HepG2 (cell line): ENCODE measurements around the gene CYB5A. TPM values are rescaled to one million over a fixed set of nuclear protein-coding genes. Genes with fewer than 3 reads are reported as not detected.

Experiments
- ATAC-seq: fragments of 200-7000 bp; cut with Tn5 transposase; 3 replicates; pipeline ENCODE4 v1.9.1; 2020; ENCODE audit warnings: mild to moderate bottlenecking, moderate library complexity
- BruUV-seq: library from RNA; stranded (reverse); fragments of 400-500 nt; replicated peaks from 2 replicates; lab custom pipeline; 2021; lab: Mats Ljungman, UMichigan
- CTCF ChIA-PET: fragments of 300-600 bp; formaldehyde crosslinking; extraction: SDS; loops from one replicate; lab custom pipeline; 2021; ENCODE audit warnings: low total read pairs, inconsistent platforms, low intra/inter-chr PET ratio; lab: Yijun Ruan, JAX
- POLR2A ChIA-PET: fragments of 350-600 bp; sonication (Branson Sonifier 250); formaldehyde crosslinking; loops from one replicate; lab custom pipeline; 2020; ENCODE audit warnings: antibody characterized with exemption, inconsistent platforms; lab: Yijun Ruan, JAX
- DNase-seq: peaks from one replicate; pipeline ENCODE4 v3.0.0-alpha.2; 2015; ENCODE audit warnings: low spot score
- FAIRE-seq: peaks from 3 replicates; lab custom pipeline; 2011; peaks lifted over from hg19 to GRCh38; lab: Jason Lieb, UNC
- H2AFZ ChIP-seq: one replicate; pipeline ENCODE4 v1.6.1; 2011; ENCODE audit warnings: low read length, inconsistent platforms
- H3K27ac ChIP-seq: fragments of 300-600 bp; 3 replicates; pipeline ENCODE4 v1.8.0; 2011; ENCODE audit warnings: mixed run types, mild to moderate bottlenecking, mixed read lengths, low read length, inconsistent platforms; ENCODE audit not compliant: insufficient read depth; ENCODE audit errors: extremely low read length
- H3K27me3 ChIP-seq, 2 experiments: fragments of 200-600 bp in 1 of 2; 2 replicates in 1 of 2; 3 replicates in 1 of 2; pipeline versions ENCODE4 v1.6.0 to v1.8.0; 2011; ENCODE audit warnings: low read length in 2 of 2, mild to moderate bottlenecking in 2 of 2, moderate library complexity in 2 of 2, inconsistent platforms in 1 of 2; ENCODE audit not compliant: insufficient read depth in 2 of 2, control insufficient read depth in 1 of 2
- H3K36me3 ChIP-seq, 2 experiments: fragments of 200-600 bp in 1 of 2; replicated peaks in 1 of 2; 2 replicates in 1 of 2; 3 replicates in 1 of 2; pipeline versions ENCODE4 v1.5.1 to v1.8.0; 2011; ENCODE audit warnings: low read length in 2 of 2, inconsistent platforms in 1 of 2; ENCODE audit not compliant: insufficient read depth in 2 of 2, control insufficient read depth in 1 of 2
- H3K4me1 ChIP-seq: 2 replicates; pipeline ENCODE4 v1.5.1; 2012; ENCODE audit warnings: low read length, inconsistent platforms; ENCODE audit not compliant: insufficient read depth
- H3K4me2 ChIP-seq: 2 replicates; pipeline ENCODE4 v1.6.0; 2011; ENCODE audit warnings: low read depth, low read length, inconsistent platforms
- H3K4me3 ChIP-seq, 3 experiments: fragments of 200-600 bp in 1 of 3; sonication (generic), shearing (Covaris generic) in 1 of 3; replicated peaks in 1 of 3; 2 replicates each; pipeline ENCODE4 v1.5.1; 2011 to 2016; ENCODE audit warnings: low read length in 3 of 3, inconsistent platforms in 2 of 3, low read depth in 2 of 3, mild to moderate bottlenecking in 2 of 3, control low read depth in 1 of 3, mixed read lengths in 1 of 3; ENCODE audit not compliant: insufficient read depth in 1 of 3
- H3K79me2 ChIP-seq: one replicate; pipeline ENCODE4 v1.6.1; 2011; ENCODE audit warnings: low read length, inconsistent platforms; ENCODE audit not compliant: insufficient read depth
- H3K9ac ChIP-seq: 2 replicates; pipeline ENCODE4 v1.6.0; 2011; ENCODE audit warnings: mild to moderate bottlenecking, low read depth, low read length, inconsistent platforms; ENCODE audit not compliant: insufficient read depth
- H3K9me3 ChIP-seq: 2 replicates; pipeline ENCODE4 v1.5.1; 2012; ENCODE audit warnings: mild to moderate bottlenecking, low read length
- H4K20me1 ChIP-seq: 2 replicates; pipeline ENCODE4 v1.6.0; 2011; ENCODE audit warnings: inconsistent platforms, mild to moderate bottlenecking, low read length, moderate library complexity; ENCODE audit not compliant: insufficient read depth
- CAMTA2 ChIP-seq: sonication (generic); formaldehyde crosslinking; IDR thresholded peaks from 2 replicates; pipeline ENCODE4 v1.4.0; 2020; ENCODE audit warnings: mild to moderate bottlenecking, missing genetic modification reagents, borderline replicate concordance
- GATAD1 ChIP-seq: IDR thresholded peaks from 2 replicates; pipeline ENCODE4 v1.6.1; 2016; ENCODE audit warnings: missing genetic modification reagents, missing compliant biosample characterization
- TRIM24 ChIP-seq: sonication (generic); formaldehyde crosslinking; IDR thresholded peaks from 2 replicates; pipeline ENCODE4 v1.8.0; 2022; ENCODE audit warnings: mild to moderate bottlenecking, missing genetic modification reagents
- ZGPAT ChIP-seq: IDR thresholded peaks from 2 replicates; pipeline ENCODE4 v1.6.1; 2016; ENCODE audit warnings: mild to moderate bottlenecking
- ZNF383 ChIP-seq: sonication (generic); formaldehyde crosslinking; IDR thresholded peaks from 2 replicates; pipeline ENCODE4 v1.4.0; 2020; ENCODE audit warnings: missing genetic modification reagents, mild to moderate bottlenecking, borderline replicate concordance
- WGBS: methylation state at CpG from one replicate; pipeline ENCODE4 v1.1.6; 2017; ENCODE audit warnings: low lambda C conversion rate; 5-methylcytosine and 5-hydroxymethylcytosine counted together
- in situ Hi-C: cut with HindIII; loops from 2 replicates; pipeline ENCODE4 v1.10.0; 2017; ENCODE audit warnings: low pct_unique_long_range_greater_than_20kb; ENCODE audit not compliant: extremely low pct_ligation_motif_present
- intact Hi-C: fragments of 100-400 bp; cut with micrococcal nuclease; formaldehyde crosslinking; loops from one replicate; pipeline ENCODE4 v1.10.0; 2022; ENCODE audit not compliant: unreplicated experiment
- polyA plus RNA-seq, 8 experiments: library from polyadenylated mRNA; depleted of rRNA in 3 of 8; stranded (reverse) in 7 of 8; unstranded in 1 of 8; fragments of >200 nt; fragmentation: Illumina TruSeq in 4 of 8; extraction: Trizol in 4 of 8; gene quantifications; 2 replicates each; pipeline versions ENCODE4 v1.2.1 to v1.2.3, GENCODE V29; 2011 to 2016; ENCODE audit warnings: low read depth in 4 of 8, missing spikeins in 1 of 8, mixed read lengths in 1 of 8; ENCODE audit not compliant: insufficient read depth in 1 of 8
- total RNA-seq, 5 experiments: library from RNA; depleted of rRNA; stranded (reverse); fragments of >200 nt; fragmentation: Illumina TruSeq; extraction: Trizol; gene quantifications; 2 replicates each; pipeline ENCODE4 v1.2.3, GENCODE V29; 2016; ENCODE audit warnings: low read depth in 1 of 5
- TF ChIP-seq, protein P1 (sequence below): sonication (generic); formaldehyde crosslinking; conservative IDR thresholded peaks from 2 replicates; pipeline ENCODE4 v1.8.0; 2022; ENCODE audit warnings: missing genetic modification reagents
- TF ChIP-seq, protein P2 (sequence below): sonication (generic); formaldehyde crosslinking; IDR thresholded peaks from 2 replicates; pipeline ENCODE4 v1.4.0; 2020; ENCODE audit warnings: missing genetic modification reagents, borderline replicate concordance

CYB5A gene
- total and polyA plus RNA-seq, 2 of the 13 experiments (the other 11 are each of a cell fraction or from before 2014, with no cell fraction given): 215 to 356 TPM

- BruUV-seq: no TSS peak
- FAIRE-seq (no peak), DNase-seq (no peak)
- Histone ChIP-seq H2AFZ (no peak overlapping the region), H4K20me1 (no peaks in the 10 kb centered on the region), H3K27ac (no peak overlapping the region), H3K4me3 (no peak overlapping the region), H3K27me3 (no peaks in the 10 kb centered on the region), H3K79me2 (peaks cover 96% of the 10 kb centered on the region)
- CTCF ChIA-PET: no interaction called here
- POLR2A ChIA-PET: no interaction called here
- TF ChIP-seq CAMTA2 (CRISPR knock-in tag) (no peak), ZNF383 (CRISPR knock-in tag) (no peak), ZGPAT (CRISPR knock-in tag) (no peak), TRIM24 (CRISPR knock-in tag) (no peak), GATAD1 (no peak)
- TF ChIP-seq, protein P1, sequence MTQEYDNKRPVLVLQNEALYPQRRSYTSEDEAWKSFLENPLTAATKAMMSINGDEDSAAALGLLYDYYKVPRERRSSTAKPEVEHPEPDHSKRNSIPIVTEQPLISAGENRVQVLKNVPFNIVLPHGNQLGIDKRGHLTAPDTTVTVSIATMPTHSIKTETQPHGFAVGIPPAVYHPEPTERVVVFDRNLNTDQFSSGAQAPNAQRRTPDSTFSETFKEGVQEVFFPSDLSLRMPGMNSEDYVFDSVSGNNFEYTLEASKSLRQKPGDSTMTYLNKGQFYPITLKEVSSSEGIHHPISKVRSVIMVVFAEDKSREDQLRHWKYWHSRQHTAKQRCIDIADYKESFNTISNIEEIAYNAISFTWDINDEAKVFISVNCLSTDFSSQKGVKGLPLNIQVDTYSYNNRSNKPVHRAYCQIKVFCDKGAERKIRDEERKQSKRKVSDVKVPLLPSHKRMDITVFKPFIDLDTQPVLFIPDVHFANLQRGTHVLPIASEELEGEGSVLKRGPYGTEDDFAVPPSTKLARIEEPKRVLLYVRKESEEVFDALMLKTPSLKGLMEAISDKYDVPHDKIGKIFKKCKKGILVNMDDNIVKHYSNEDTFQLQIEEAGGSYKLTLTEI (CRISPR knock-in tag): no peak
- TF ChIP-seq, protein P2, sequence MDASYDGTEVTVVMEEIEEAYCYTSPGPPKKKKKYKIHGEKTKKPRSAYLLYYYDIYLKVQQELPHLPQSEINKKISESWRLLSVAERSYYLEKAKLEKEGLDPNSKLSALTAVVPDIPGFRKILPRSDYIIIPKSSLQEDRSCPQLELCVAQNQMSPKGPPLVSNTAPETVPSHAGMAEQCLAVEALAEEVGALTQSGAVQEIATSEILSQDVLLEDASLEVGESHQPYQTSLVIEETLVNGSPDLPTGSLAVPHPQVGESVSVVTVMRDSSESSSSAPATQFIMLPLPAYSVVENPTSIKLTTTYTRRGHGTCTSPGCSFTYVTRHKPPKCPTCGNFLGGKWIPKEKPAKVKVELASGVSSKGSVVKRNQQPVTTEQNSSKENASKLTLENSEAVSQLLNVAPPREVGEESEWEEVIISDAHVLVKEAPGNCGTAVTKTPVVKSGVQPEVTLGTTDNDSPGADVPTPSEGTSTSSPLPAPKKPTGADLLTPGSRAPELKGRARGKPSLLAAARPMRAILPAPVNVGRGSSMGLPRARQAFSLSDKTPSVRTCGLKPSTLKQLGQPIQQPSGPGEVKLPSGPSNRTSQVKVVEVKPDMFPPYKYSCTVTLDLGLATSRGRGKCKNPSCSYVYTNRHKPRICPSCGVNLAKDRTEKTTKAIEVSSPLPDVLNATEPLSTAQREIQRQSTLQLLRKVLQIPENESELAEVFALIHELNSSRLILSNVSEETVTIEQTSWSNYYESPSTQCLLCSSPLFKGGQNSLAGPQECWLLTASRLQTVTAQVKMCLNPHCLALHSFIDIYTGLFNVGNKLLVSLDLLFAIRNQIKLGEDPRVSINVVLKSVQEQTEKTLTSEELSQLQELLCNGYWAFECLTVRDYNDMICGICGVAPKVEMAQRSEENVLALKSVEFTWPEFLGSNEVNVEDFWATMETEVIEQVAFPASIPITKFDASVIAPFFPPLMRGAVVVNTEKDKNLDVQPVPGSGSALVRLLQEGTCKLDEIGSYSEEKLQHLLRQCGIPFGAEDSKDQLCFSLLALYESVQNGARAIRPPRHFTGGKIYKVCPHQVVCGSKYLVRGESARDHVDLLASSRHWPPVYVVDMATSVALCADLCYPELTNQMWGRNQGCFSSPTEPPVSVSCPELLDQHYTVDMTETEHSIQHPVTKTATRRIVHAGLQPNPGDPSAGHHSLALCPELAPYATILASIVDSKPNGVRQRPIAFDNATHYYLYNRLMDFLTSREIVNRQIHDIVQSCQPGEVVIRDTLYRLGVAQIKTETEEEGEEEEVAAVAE (CRISPR knock-in tag): no peak
- TF ChIP-seq, all 625 proteins: peak for 0
- H3K4me1 ChIP-seq: peaks cover 68% of the 10 kb centered on the region
- in situ Hi-C loops: no loop called here
- no peak overlapping the region for H3K9ac ChIP-seq
- 92% methylated on average over 3 of the region's 3 CpGs for WGBS
- ATAC-seq: no peak
- H3K36me3 ChIP-seq: peaks cover 0 to 8% of the 10 kb centered on the region in 2 experiments; a peak in 2 of 5 replicates
- no peaks in the 10 kb centered on the region for H3K9me3 ChIP-seq
- no peak overlapping the region for H3K4me2 ChIP-seq
- intact Hi-C loops: no loop called here
Observed at GRCh38 chr18:74271635-74272034, 20.1 kb downstream of the CYB5A start.
